Cardiac fibroblast (primary cell): ENCODE measurements around the gene DNAAF5.

Experiments
- DNase-seq, 2 donors: peaks; one replicate each; pipeline versions ENCODE4 v3.0.0 to v3.0.0-alpha.2; 2010; ENCODE audit warnings: low read depth in 2 of 2
- H3K4me3 ChIP-seq, 2 donors: replicated peaks in 1 of 2; 1 replicate in 1 of 2; 2 replicates in 1 of 2; pipeline ENCODE4 v1.5.1; 2011; ENCODE audit warnings: low read depth in 2 of 2, low read length in 2 of 2, mild to moderate bottlenecking in 2 of 2, moderate library complexity in 1 of 2
- CTCF ChIP-seq: IDR thresholded peaks from one replicate; pipeline ENCODE4 v1.5.1; 2011; ENCODE audit warnings: low read depth, mild to moderate bottlenecking, low read length, inconsistent platforms

Gene DNAAF5

GRCh38 chr7:767941-768731 lies 41.6 kb downstream of the DNAAF5 start:
- no peak for DNase-seq
- H3K4me3 ChIP-seq = no peak overlapping the region
- TF ChIP-seq CTCF = no peak

- no peak overlapping the region for H3K4me3 ChIP-seq
- TF ChIP-seq CTCF = no peak
- DNase-seq = peak in 1 of 2 donors; percentile 32
Observed at GRCh38 chr7:768881-769504, 42.5 kb downstream of the DNAAF5 start.

DNA sequence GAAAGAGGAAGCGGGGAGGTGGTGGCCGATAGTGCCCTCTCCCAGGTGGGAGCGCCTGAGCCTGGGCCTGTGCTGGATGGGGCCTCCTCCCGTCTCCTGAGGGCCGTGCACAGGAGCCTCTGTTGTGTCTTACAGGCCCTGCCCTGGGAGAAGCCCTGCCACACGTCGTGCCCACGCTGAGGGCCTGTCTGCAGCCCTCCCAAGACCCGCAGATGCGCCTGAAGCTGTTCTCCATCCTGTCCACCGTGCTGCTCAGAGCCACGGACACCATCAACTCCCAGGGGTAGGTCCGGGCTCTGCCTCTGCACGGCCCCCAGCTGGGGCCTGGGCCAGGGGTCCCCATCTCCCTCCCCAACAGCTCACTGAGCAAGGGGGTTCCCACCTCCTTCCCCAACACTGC lies 43.8 kb downstream of the DNAAF5 start:
- no peak for TF ChIP-seq CTCF
- H3K4me3 ChIP-seq = no peak overlapping the region
- DNase-seq = no peak

DNA sequence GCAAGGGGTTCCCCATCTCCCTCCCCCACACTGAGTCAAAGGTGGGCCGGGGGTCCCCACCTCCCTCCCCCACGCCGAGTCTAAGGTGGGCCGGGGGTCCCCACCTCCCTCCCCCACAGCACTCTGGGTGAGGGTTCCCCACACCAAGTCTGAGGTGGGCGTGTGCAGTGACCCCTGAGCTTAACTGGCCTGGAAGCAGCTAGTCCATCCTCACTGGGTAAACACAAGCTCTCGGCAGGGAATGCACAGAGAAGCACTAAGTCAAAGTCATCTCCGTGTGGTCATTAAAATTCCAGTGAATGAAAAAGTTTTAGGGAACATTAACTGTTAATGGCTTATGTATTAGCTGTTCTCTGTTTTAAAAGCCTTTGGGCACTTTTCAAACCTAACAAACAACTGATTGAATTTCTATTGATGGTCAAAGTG lies 44.3 kb downstream of the DNAAF5 start:
- DNase-seq = no peak
- no peak for TF ChIP-seq CTCF
- H3K4me3 ChIP-seq = no peak overlapping the region

- H3K4me3 ChIP-seq = no peak overlapping the region
- no peak for TF ChIP-seq CTCF
- peak in 1 of 2 donors; percentile 67 for DNase-seq
Observed at GRCh38 chr7:771234-772004, 44.9 kb downstream of the DNAAF5 start.

DNA sequence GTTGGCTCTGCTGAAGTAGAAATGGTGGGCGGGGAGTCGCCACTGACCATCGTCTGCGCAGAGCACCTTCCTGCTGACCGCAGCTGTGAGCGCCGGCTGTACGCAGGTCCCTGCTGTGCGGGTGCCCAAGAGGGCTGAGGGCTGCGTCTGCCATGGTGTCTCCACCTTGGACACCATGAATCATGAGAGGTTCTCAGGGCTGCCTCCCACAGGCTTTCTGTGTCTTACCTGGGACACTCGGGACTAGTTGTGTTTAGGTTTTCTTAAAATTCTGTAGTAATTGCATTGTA lies 45.5 kb downstream of the DNAAF5 start:
- no peak overlapping the region for H3K4me3 ChIP-seq
- no peak for TF ChIP-seq CTCF
- no peak for DNase-seq
